Lower leg skin (tissue), 4 donors: Measurements from ENCODE around the gene RXRA. TPM values are rescaled to one million over a fixed set of nuclear protein-coding genes. Genes with fewer than 3 reads are reported as not detected.

Source experiments
- DNase-seq, 2 donors: peaks; one replicate each; pipeline ENCODE4 v3.0.0-alpha.2; 2019; ENCODE audit warnings: low spot score in 2 of 2
- H3K4me3 ChIP-seq: fragments of 200-600 bp; sonication (generic); 2 replicates; pipeline ENCODE4 v1.5.1; 2017; ENCODE audit warnings: mild to moderate bottlenecking, low read depth; ENCODE audit not compliant: poor library complexity, severe bottlenecking
- CTCF ChIP-seq, 3 donors: fragments of 450-650 bp; IDR thresholded peaks; one replicate each; pipeline ENCODE4 v1.5.1; 2016; ENCODE audit warnings: antibody characterized with exemption in 3 of 3, mild to moderate bottlenecking in 3 of 3, moderate library complexity in 2 of 3
- POLR2A ChIP-seq, 2 donors: fragments of 450-650 bp; IDR thresholded peaks; one replicate each; pipeline ENCODE4 v1.6.1; 2016 to 2017; ENCODE audit warnings: antibody characterized with exemption in 2 of 2, mild to moderate bottlenecking in 1 of 2, moderate library complexity in 1 of 2
- WGBS, 2 donors: methylation state at CpG; one replicate each; pipeline ENCODE4 v1.1.5; 2018; 5-methylcytosine and 5-hydroxymethylcytosine counted together
- intact Hi-C: fragments of 100-400 bp; cut with DNase I; formaldehyde crosslinking; loops from one replicate; pipeline ENCODE4 v1.15.0; 2023; ENCODE audit warnings: low total_unique reads
- total RNA-seq, 4 donors: library from RNA; depleted of rRNA; stranded (reverse); fragments of >200 nt; gene quantifications; one replicate each; pipeline ENCODE4 v1.1.0, GENCODE V29; 2016

Gene RXRA
- total RNA-seq, 4 donors from 2014 or later, result 143 to 242 (median 166) TPM

DNA sequence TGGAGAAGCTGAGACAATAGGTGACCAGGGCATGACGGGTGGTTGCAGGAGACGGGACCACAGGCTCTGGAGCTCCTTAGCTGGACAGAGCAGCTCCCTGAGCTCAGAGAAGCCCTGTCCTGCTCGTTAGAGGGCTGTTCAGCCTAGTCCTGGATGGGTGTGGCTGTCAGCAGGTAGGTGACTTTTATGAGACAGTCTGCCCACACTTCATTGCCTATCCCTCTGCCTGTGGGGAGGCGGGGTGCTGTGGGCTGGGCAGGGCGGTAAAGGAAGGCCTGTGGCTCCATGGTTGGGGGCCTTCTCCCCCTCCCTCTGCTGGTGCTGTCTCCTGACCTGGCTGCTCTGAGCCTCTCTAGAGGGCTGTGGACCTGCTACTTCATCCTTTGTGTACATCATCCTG lies 134.6 kb downstream of the RXRA start:
- no peak for TF ChIP-seq CTCF (IDR thresholded peaks at IDR 0.05)
- TF ChIP-seq POLR2A (IDR thresholded peaks at IDR 0.05), result no peak
- DNase-seq, result no peak
- 84 to 87% methylated on average over 5 of the region's 5 CpGs for WGBS, 2 donors
- no peak overlapping the region for H3K4me3 ChIP-seq
- intact Hi-C loops, result no loop called here

DNA sequence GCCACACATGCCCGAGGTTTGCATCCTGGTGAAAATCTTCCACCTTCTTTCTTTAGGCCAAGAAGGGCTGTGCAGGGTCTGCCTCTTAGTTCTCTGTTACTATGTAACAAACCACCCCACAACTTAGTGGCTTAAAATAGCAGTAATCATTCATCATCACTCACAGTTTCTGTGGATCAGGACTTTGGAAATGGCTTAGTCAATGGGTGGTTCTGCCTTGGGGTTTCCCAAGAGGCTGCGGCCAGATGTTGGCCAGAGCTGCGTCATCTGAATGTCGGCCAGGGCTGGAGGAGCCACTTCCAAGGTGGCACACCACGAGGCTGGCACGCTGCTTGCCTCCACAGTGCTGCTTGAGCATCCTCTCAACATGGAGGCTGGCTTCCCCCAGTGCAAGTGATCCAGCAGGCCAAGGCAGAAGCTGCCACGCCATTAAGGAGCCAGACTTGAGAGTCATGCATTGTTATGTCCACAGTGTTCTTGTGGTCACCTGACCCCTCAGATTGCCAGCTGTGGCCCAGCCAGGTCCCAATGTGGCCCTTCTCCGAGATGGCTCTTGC lies 135.2 kb downstream of the RXRA start:
- TF ChIP-seq CTCF (IDR thresholded peaks at IDR 0.05), result no peak
- TF ChIP-seq POLR2A (IDR thresholded peaks at IDR 0.05), result no peak
- no peak overlapping the region for H3K4me3 ChIP-seq
- no peak for DNase-seq
- intact Hi-C loops, result no loop called here
- WGBS, 2 donors, result 88 to 93% methylated on average over 7 to 8 of the region's 8 CpGs

DNA sequence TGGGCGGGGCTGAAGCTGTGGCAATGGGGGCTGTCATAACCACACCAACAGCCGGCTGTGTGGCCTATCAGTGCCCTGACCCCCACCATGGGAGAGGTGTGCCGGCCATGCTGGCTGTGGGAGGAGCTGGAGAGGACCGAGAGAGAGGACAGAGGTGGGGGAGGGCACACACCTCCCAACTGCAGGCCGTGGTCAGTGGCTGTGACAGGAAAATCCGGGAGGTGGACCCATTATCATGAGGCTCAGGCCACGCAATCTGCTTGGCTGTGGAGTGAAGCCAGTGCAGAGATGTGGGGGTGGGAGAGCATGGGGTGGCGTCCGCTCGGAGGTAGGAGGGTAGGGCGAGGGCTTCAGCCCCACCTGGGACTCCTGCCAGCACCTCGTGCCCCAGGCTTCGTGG lies 136.1 kb downstream of the RXRA start:
- TF ChIP-seq POLR2A (IDR thresholded peaks at IDR 0.05), result no peak
- no peak for TF ChIP-seq CTCF (IDR thresholded peaks at IDR 0.05)
- DNase-seq, result no peak
- WGBS, 2 donors, result 58 to 75% methylated on average over 13 of the region's 13 CpGs
- intact Hi-C loops, result no loop called here
- H3K4me3 ChIP-seq, result no peak overlapping the region

DNA sequence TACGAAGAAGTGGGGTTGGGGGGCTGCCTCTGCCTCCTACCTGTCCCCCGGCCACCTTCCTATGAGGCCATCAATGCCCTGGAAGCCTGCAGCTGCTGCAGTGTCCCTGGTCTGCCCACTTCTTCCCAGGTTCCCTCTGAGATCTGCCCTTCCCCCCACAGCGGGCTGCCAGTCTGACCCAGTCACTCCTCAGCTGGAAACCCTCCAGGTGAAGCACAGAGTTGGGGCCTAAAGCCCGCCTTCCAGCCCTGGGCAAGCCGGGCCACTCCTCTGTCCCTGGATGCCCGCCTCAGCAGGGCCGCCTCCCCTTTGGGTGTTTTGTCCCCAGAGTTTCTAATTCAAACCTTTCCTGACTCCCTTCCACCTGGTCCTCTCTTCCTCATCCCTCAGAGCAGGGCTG lies 137.0 kb downstream of the RXRA start:
- intact Hi-C loops, result no loop called here
- 72 to 74% methylated on average over 7 of the region's 7 CpGs for WGBS, 2 donors
- no peak for DNase-seq

DNA sequence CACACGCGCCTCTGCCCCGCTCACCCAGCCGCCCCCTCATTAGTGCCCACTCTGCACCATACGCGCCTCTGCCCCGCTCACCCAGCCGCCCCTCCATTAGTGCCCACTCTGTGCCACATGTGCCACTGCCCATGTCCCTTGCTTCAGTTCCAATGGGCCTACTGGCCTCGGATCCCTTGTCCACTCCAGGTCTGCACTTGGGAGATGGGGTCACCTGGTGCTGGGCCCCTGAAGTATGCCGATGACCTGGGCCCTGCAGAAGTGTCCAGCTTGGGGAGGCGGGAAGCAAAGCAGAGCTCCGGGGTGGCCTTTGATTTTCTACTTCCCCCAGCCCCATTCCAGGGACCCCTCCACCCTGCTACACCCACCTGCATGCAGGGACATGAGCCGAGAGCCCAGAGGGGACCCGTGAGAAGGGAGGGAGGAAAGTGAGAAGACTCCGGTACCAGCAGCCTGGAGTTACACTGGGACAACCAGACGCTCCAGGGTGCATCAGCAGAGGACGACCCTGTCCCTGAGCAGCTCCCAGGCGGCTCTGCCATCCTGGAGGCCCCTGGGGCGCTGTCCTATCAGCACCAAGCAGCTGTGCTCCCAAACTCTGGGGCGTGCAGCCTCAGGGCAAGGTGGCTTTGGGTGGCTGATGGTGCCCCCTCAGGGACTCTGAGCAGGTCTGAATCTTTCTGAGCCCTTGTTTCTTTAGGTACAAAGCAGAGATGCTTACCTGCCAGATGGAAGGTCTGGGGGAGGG lies 140.8 kb downstream of the RXRA start:
- H3K4me3 ChIP-seq, result no peak overlapping the region
- 62 to 71% methylated on average over 14 of the region's 20 CpGs for WGBS, 2 donors
- TF ChIP-seq POLR2A (IDR thresholded peaks at IDR 0.05), result no peak
- TF ChIP-seq CTCF (IDR thresholded peaks at IDR 0.05), result no peak
- no peak for DNase-seq
- intact Hi-C loops, result no loop called here

More for the DNA sequence above, 137.0 kb downstream of the RXRA start:
- H3K4me3 ChIP-seq, result no peak overlapping the region
- TF ChIP-seq CTCF (IDR thresholded peaks at IDR 0.05) (no peak), POLR2A (IDR thresholded peaks at IDR 0.05) (no peak)
